CD4-positive, alpha-beta T cell treated with Interleukin-6 for 4 hours (primary cell): Measurements from ENCODE around the gene IGF2BP3.

Source experiments
- DNase-seq: peaks from one replicate; pipeline ENCODE4 v3.0.0-alpha.2; 2020; ENCODE audit warnings: mixed read lengths

IGF2BP3 gene

GRCh38 chr7:23372611-23373010 is 97.7 kb downstream of the IGF2BP3 start:
- no peak for DNase-seq

DNA sequence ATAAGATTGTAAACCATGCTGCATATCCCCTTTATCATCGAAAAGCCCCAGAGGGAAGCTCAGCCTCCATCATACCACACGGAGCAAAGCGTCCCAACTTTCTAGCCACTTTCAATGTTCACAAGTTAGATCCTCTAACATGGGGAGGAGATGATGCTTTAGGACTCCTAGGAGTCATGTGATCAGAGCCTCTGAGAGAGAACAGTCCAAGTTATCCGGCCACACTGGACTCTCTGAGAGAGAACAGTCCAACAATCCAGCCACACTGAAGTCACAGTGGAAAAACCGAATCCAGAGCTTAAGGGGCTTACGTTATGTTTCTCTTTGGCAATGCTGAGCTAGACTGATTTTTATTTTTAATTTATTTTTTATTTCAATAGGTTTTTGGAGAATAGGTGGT is 98.6 kb downstream of the IGF2BP3 start:
- no peak for DNase-seq

- DNase-seq = no peak
Observed at GRCh38 chr7:23369695-23370404, 100.4 kb downstream of the IGF2BP3 start.

GRCh38 chr7:23369100-23369499 is 101.2 kb downstream of the IGF2BP3 start:
- no peak for DNase-seq

- DNase-seq = no peak
Observed at GRCh38 chr7:23358152-23358674, 112.1 kb downstream of the IGF2BP3 start.

- no peak for DNase-seq
Observed at GRCh38 chr7:23357190-23358093, 112.8 kb downstream of the IGF2BP3 start.

- no peak for DNase-seq
Observed at GRCh38 chr7:23356726-23357125, 113.6 kb downstream of the IGF2BP3 start.

DNA sequence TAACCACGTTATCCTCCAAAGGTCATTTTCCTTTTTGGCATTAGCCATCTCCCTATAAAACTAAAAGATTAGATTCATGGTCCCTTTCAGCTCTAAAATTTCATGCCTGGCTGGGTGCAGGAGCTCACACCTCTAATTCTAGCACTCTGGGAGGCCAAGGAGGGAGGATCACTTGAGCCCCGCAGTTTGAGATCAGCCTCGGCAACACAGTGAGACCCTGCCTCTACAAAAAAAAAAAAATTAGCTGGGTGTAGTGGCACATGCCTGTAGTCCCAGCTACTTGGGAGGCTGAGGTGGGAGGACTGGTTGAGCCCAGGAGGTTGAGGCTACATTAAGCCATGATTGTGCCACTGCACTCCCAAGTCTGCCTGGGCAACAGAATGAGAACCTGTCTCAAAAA is 114.1 kb downstream of the IGF2BP3 start:
- DNase-seq = no peak

- DNase-seq = no peak
Observed at GRCh38 chr7:23353172-23353571, 117.1 kb downstream of the IGF2BP3 start.

DNA sequence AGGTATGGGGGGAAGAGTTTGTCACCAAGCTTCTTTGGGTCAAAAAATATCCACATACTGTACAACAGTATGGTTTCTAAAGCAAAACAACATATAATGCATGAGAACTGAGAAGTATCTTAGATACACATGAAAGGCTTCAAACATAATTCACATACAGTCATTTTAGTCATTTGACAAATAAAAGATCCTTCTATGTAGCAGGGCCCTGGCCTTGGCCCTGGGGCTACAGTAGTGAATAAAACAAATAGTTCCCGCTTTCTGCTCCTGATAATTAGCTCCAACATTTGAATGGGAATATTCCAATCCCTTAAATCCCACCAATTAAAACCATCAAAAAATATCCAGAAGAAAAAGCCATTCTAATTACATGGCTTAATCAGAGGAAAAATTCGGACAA is 119.8 kb downstream of the IGF2BP3 start:
- no peak for DNase-seq

GRCh38 chr7:23349484-23350157 is 120.7 kb downstream of the IGF2BP3 start:
- no peak for DNase-seq

- no peak for DNase-seq
Observed at GRCh38 chr7:23347682-23348180, 122.6 kb downstream of the IGF2BP3 start.

GRCh38 chr7:23347033-23347681 is 123.1 kb downstream of the IGF2BP3 start:
- DNase-seq = no peak

DNA sequence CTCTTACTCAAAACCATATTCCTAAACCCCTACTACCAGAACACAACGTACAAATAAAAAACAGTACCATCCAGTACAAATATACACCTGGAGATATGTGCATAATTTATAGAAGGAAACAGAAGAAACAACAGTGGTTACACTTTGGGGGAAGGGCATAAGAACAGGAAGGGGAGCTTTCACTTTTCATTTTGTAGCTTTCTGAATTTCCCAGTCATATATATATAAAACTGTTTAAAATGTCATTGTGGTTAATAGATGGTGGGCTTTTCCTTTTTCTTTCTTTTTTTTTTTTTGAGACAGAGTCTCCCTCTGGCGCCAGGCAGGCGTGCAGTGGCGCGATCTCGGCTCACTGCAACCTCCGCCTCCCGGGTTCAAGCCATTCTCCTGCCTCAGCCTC is 124.0 kb downstream of the IGF2BP3 start:
- DNase-seq = peak; percentile 6

- no peak for DNase-seq
Observed at GRCh38 chr7:23345601-23346000, 124.7 kb downstream of the IGF2BP3 start.

- DNase-seq = no peak
Observed at GRCh38 chr7:23343806-23344475, 126.3 kb downstream of the IGF2BP3 start.

- DNase-seq = no peak
Observed at GRCh38 chr7:23343102-23343501, 127.2 kb downstream of the IGF2BP3 start.

- no peak for DNase-seq
Observed at GRCh38 chr7:23341846-23342598, 128.3 kb downstream of the IGF2BP3 start.

GRCh38 chr7:23338863-23339262 is 131.4 kb downstream of the IGF2BP3 start:
- no peak for DNase-seq

DNA sequence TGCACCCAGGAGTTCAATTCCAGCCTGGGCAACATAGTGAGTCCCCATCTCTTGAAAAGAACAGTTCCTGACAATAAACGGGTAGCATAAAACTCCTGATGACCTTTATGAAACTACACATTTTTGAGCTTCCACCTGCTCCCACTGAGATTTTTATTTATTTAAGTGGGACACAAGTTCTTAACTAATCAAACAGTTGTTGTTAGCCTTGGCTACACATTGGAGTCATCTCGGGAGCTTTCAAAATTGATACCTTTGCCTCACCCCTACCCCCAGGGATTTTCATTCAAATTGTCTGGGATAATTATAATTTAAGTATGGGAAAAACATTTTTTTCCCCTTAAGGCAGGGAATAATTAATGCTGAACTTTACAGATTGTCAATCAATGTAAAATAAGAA is 131.9 kb downstream of the IGF2BP3 start:
- no peak for DNase-seq

- DNase-seq = no peak
Observed at GRCh38 chr7:23337374-23337773, 132.9 kb downstream of the IGF2BP3 start.
